IMR-90 (cell line): ENCODE data around the gene COL4A5. TPM values are rescaled to one million over a fixed set of nuclear protein-coding genes. Genes with fewer than 3 reads are reported as not detected.

Experiments
- ATAC-seq: fragments of 200-7000 bp; cut with Tn5 transposase; 2 replicates; pipeline ENCODE4 v1.9.1; 2020; ENCODE audit warnings: low read depth, mild to moderate bottlenecking, moderate library complexity
- BruUV-seq: library from RNA; stranded (reverse); fragments of 400-500 nt; replicated peaks from 2 replicates; lab custom pipeline; 2021; lab: Mats Ljungman, UMichigan
- CTCF ChIA-PET: fragments of 300-600 bp; formaldehyde crosslinking; extraction: SDS; loops from one replicate; lab custom pipeline; 2021; ENCODE audit warnings: antibody characterized with exemption; lab: Yijun Ruan, JAX
- POLR2A ChIA-PET: fragments of 300-600 bp; sonication (Branson Sonifier 250); formaldehyde crosslinking; loops from one replicate; lab custom pipeline; 2022; ENCODE audit warnings: antibody characterized with exemption; ENCODE audit not compliant: unreplicated experiment; lab: Charles Lee
- DNase-seq: peaks from one replicate; pipeline ENCODE4 v3.0.0; 2013
- H2AFZ ChIP-seq: replicated peaks from 2 replicates; pipeline ENCODE3; 2013; ENCODE audit warnings: low read length, mild to moderate bottlenecking; ENCODE audit not compliant: poor library complexity
- H2AK5ac ChIP-seq: 2 replicates; pipeline ENCODE4 v1.6.1; 2013; ENCODE audit warnings: low read depth, low read length, inconsistent platforms
- H2AK9ac ChIP-seq: replicated peaks from 2 replicates; pipeline ENCODE3; 2013; ENCODE audit warnings: mild to moderate bottlenecking, low read depth, low read length, moderate library complexity; ENCODE audit not compliant: poor library complexity
- H2BK120ac ChIP-seq: 2 replicates; pipeline ENCODE4 v1.6.1; 2013; ENCODE audit warnings: low read depth, low read length, inconsistent platforms
- H2BK15ac ChIP-seq: 3 replicates; pipeline ENCODE4 v1.6.1; 2013; ENCODE audit warnings: low read depth, low read length, inconsistent platforms
- H2BK20ac ChIP-seq: 2 replicates; pipeline ENCODE4 v1.6.1; 2013; ENCODE audit warnings: low read depth, mild to moderate bottlenecking, inconsistent platforms, low read length, moderate library complexity
- H2BK5ac ChIP-seq: 2 replicates; pipeline ENCODE4 v1.6.1; 2013; ENCODE audit warnings: mild to moderate bottlenecking, low read depth, low read length, inconsistent platforms; ENCODE audit not compliant: poor library complexity, severe bottlenecking
- H3K14ac ChIP-seq: replicated peaks from 2 replicates; pipeline ENCODE4 v1.6.1; 2013; ENCODE audit warnings: low read depth, low read length, inconsistent platforms
- H3K18ac ChIP-seq: 2 replicates; pipeline ENCODE4 v1.6.1; 2013; ENCODE audit warnings: low read depth, low read length, control low read depth
- H3K23ac ChIP-seq: 2 replicates; pipeline ENCODE4 v1.6.1; 2013; ENCODE audit warnings: low read depth, low read length, inconsistent platforms
- H3K27ac ChIP-seq: 2 replicates; pipeline ENCODE4 v1.5.1; 2013; ENCODE audit warnings: mild to moderate bottlenecking, control low read depth, low read length; ENCODE audit not compliant: insufficient read depth
- H3K27me3 ChIP-seq: 2 replicates; pipeline ENCODE4 v1.6.1; 2013; ENCODE audit warnings: low read length; ENCODE audit not compliant: control insufficient read depth, insufficient read depth
- H3K36me3 ChIP-seq: 2 replicates; pipeline ENCODE4 v1.6.1; 2013; ENCODE audit warnings: low read length, mixed read lengths; ENCODE audit not compliant: control insufficient read depth, insufficient read depth
- H3K4ac ChIP-seq: 2 replicates; pipeline ENCODE4 v1.6.1; 2013; ENCODE audit warnings: low read depth, low read length, inconsistent platforms
- H3K4me1 ChIP-seq: 2 replicates; pipeline ENCODE4 v1.6.1; 2013; ENCODE audit warnings: low read length, mixed read lengths; ENCODE audit not compliant: control insufficient read depth, insufficient read depth
- H3K4me2 ChIP-seq: 2 replicates; pipeline ENCODE4 v1.6.1; 2013; ENCODE audit warnings: low read depth, mild to moderate bottlenecking, control low read depth, low read length, moderate library complexity
- H3K4me3 ChIP-seq: 2 replicates; pipeline ENCODE4 v1.5.1; 2013; ENCODE audit warnings: low read depth, mild to moderate bottlenecking, control low read depth, low read length, moderate library complexity; ENCODE audit not compliant: insufficient read depth
- H3K56ac ChIP-seq: 2 replicates; pipeline ENCODE4 v1.6.1; 2013; ENCODE audit warnings: low read length, inconsistent platforms; ENCODE audit not compliant: insufficient read depth; ENCODE audit errors: extremely low read depth
- H3K79me1 ChIP-seq, 2 experiments: 2 replicates each; pipeline ENCODE4 v1.6.1; 2013; ENCODE audit warnings: low read length in 2 of 2, inconsistent platforms in 1 of 2, low read depth in 1 of 2
- H3K9ac ChIP-seq: 2 replicates; pipeline ENCODE4 v1.6.1; 2013; ENCODE audit warnings: low read depth, low read length, control low read depth
- H3K9me1 ChIP-seq: 2 replicates; pipeline ENCODE4 v1.6.1; 2013; ENCODE audit warnings: low read length, inconsistent platforms; ENCODE audit not compliant: insufficient read depth
- H3K9me3 ChIP-seq: 2 replicates; pipeline ENCODE4 v1.6.1; 2013; ENCODE audit warnings: low read length; ENCODE audit not compliant: control insufficient read depth, insufficient read depth
- H4K20me1 ChIP-seq: 2 replicates; pipeline ENCODE4 v1.6.1; 2013; ENCODE audit warnings: low read length, inconsistent platforms; ENCODE audit not compliant: insufficient read depth
- H4K5ac ChIP-seq: 2 replicates; pipeline ENCODE4 v1.6.1; 2013; ENCODE audit warnings: mild to moderate bottlenecking, low read depth, low read length, control low read depth
- H4K8ac ChIP-seq, 2 experiments: 2 replicates each; pipeline ENCODE4 v1.6.1; 2013; ENCODE audit warnings: low read depth in 2 of 2, low read length in 2 of 2, control low read depth in 1 of 2, inconsistent platforms in 1 of 2
- H4K91ac ChIP-seq: 2 replicates; pipeline ENCODE4 v1.6.1; 2013; ENCODE audit warnings: low read depth, low read length, inconsistent platforms; ENCODE audit not compliant: insufficient read depth
- ELK1 ChIP-seq: fragments of 150-350 bp; IDR thresholded peaks from 2 replicates; pipeline ENCODE4 v1.6.1; 2016; ENCODE audit warnings: low read depth, mild to moderate bottlenecking, low read length, moderate library complexity, borderline replicate concordance
- FOS ChIP-seq: fragments of 150-350 bp; IDR thresholded peaks from 2 replicates; pipeline ENCODE4 v1.6.1; 2016; ENCODE audit warnings: low read depth, low read length
- RAD21 ChIP-seq: IDR thresholded peaks from 2 replicates; pipeline ENCODE4 v1.6.1; 2012; ENCODE audit warnings: low read length, improper control_type of control experiment
- RFX5 ChIP-seq: IDR thresholded peaks from 2 replicates; pipeline ENCODE4 v1.8.0; 2012; ENCODE audit warnings: low read depth, mild to moderate bottlenecking, low read length, moderate library complexity
- WGBS, 2 experiments: methylation state at CpG; one replicate each; pipeline versions ENCODE4 v1.1.5 to v1.1.7; 2013; ENCODE audit warnings: missing lambda C conversion rate in 2 of 2; ENCODE audit not compliant: insufficient read length in 1 of 2; ENCODE audit errors: extremely low coverage in 2 of 2; 5-methylcytosine and 5-hydroxymethylcytosine counted together
- dilution Hi-C: fragments of 300-500 bp; cut with HindIII; formaldehyde crosslinking; loops from one replicate; pipeline ENCODE4 v1.14.3; 2018; ENCODE audit warnings: low sequenced_read_pairs; ENCODE audit not compliant: unreplicated experiment
- in situ Hi-C: fragments of 300-500 bp; cut with MboI; formaldehyde crosslinking; loops from 3 replicates; pipeline ENCODE4 v1.14.3; 2019; ENCODE audit warnings: low sequenced_read_pairs, inconsistent platforms, mixed read lengths
- intact Hi-C: fragments of 100-400 bp; cut with micrococcal nuclease; formaldehyde crosslinking; loops from 2 replicates; pipeline ENCODE4 v1.10.0; 2022
- polyA plus RNA-seq, 3 experiments: library from polyadenylated mRNA; depleted of rRNA; stranded (reverse); fragments of >200 nt; gene quantifications; 2 replicates each; pipeline ENCODE4 v1.2.3, GENCODE V29; 2012; ENCODE audit warnings: low replicate concordance in 1 of 3
- total RNA-seq: library from RNA; depleted of rRNA; stranded (reverse); fragments of >200 nt; gene quantifications from 2 replicates; pipeline ENCODE4 v1.2.3, GENCODE V29; 2012

COL4A5 gene
- total and polyA plus RNA-seq, 2 of the 4 experiments (the other 2 are of a cell fraction): 16.3 to 26.6 TPM

- H3K23ac ChIP-seq: no peak overlapping the region
- no peak overlapping the region for H3K4me2 ChIP-seq
- BruUV-seq: no TSS peak
- no peaks in the 10 kb centered on the region for H3K4me1 ChIP-seq
- H3K4me3 ChIP-seq: no peak overlapping the region
- no peak overlapping the region for H3K14ac ChIP-seq
- H2AFZ ChIP-seq: no peak overlapping the region
- no peak overlapping the region for H3K4ac ChIP-seq
- no peak for ATAC-seq
- H3K9me3 ChIP-seq: peaks cover 3% of the 10 kb centered on the region; the same call in 1 of the 2 replicates
- intact Hi-C loops (no loop called here), in situ Hi-C loops (no loop called here), dilution Hi-C loops (no loop called here)
- H2BK120ac ChIP-seq: no peak overlapping the region
- H3K27me3 ChIP-seq: no peaks in the 10 kb centered on the region
- TF ChIP-seq FOS (no peak), RFX5 (no peak), RAD21 (no peak), ELK1 (no peak)
- WGBS, 2 experiments: no CpG with 5 or more reads among the region's 2 CpGs
- no peak overlapping the region for H3K18ac ChIP-seq
- no peak for DNase-seq
- H3K27ac ChIP-seq: no peak overlapping the region
- no peak overlapping the region for H4K5ac ChIP-seq
- no peak overlapping the region for H2BK5ac ChIP-seq
- no peak overlapping the region for H3K56ac ChIP-seq
- no peak overlapping the region for H2AK5ac ChIP-seq
- H3K79me1 ChIP-seq: no peaks in the 10 kb centered on the region
- H4K8ac ChIP-seq: no peak overlapping the region
- no peaks in the 10 kb centered on the region for H3K9me1 ChIP-seq
- POLR2A ChIA-PET: no interaction called here
- no peak overlapping the region for H3K9ac ChIP-seq
- peaks cover 10% of the 10 kb centered on the region; the same call in 1 of the 2 replicates for H4K20me1 ChIP-seq
- H2BK20ac ChIP-seq: no peak overlapping the region
- H3K36me3 ChIP-seq: peaks cover 3% of the 10 kb centered on the region; the same call in 1 of the 2 replicates
- CTCF ChIA-PET: no interaction called here
- no peak overlapping the region for H4K91ac ChIP-seq
- no peak overlapping the region for H2AK9ac ChIP-seq
- H2BK15ac ChIP-seq: no peak overlapping the region
These were observed 46.3 kb downstream of the COL4A5 start for GRCh38 chrX:108485960-108486359.
